Common myeloid progenitor, CD34-positive (primary cell): Measurements from ENCODE around the gene ZMPSTE24.
A peak's percentile ranks its signal among the peaks of the same experiment; 100 is the strongest.

Source experiments
- CTCF ChIA-PET: fragments of 350-600 bp; sonication (Branson Sonifier 250); formaldehyde crosslinking; loops from one replicate; lab custom pipeline; 2021; ENCODE audit warnings: antibody characterized with exemption; lab: Charles Lee
- POLR2A ChIA-PET: fragments of 350-600 bp; sonication (Branson Sonifier 250); formaldehyde crosslinking; loops from one replicate; lab custom pipeline; 2021; ENCODE audit warnings: antibody characterized with exemption; lab: Charles Lee
- DNase-seq, 3 donors: peaks; one replicate each; pipeline versions ENCODE4 v3.0.0 to v3.0.0-alpha.2; 2013
- H3K27ac ChIP-seq, 2 experiments: 1 replicate in 1 of 2; 2 replicates in 1 of 2; pipeline ENCODE4 v1.7.0; 2013; ENCODE audit warnings: inconsistent platforms in 2 of 2, low read length in 2 of 2, mild to moderate bottlenecking in 2 of 2, low read depth in 1 of 2, moderate library complexity in 1 of 2; ENCODE audit not compliant: severe bottlenecking in 2 of 2, insufficient read depth in 1 of 2, poor library complexity in 1 of 2
- H3K27me3 ChIP-seq, 5 experiments: replicated peaks in 2 of 5; 1 replicate in 3 of 5; 2 replicates in 2 of 5; pipeline versions ENCODE4 v1.6.1 to v1.7.0; 2013; ENCODE audit warnings: low read length in 4 of 5, mild to moderate bottlenecking in 2 of 5, moderate library complexity in 2 of 5, inconsistent platforms in 1 of 5; ENCODE audit not compliant: insufficient read depth in 5 of 5, control insufficient read depth in 4 of 5
- H3K36me3 ChIP-seq, 4 experiments: 1 replicate in 2 of 4; 2 replicates in 2 of 4; pipeline versions ENCODE4 v1.6.1 to v1.7.0; 2013; ENCODE audit warnings: low read length in 3 of 4, control low read depth in 1 of 4, mild to moderate bottlenecking in 1 of 4; ENCODE audit not compliant: control insufficient read depth in 4 of 4, insufficient read depth in 4 of 4
- H3K4me1 ChIP-seq, 4 experiments: 1 replicate in 3 of 4; 2 replicates in 1 of 4; pipeline versions ENCODE4 v1.6.1 to v1.7.1; 2013; ENCODE audit warnings: low read length in 3 of 4, mild to moderate bottlenecking in 3 of 4, control low read depth in 1 of 4, inconsistent platforms in 1 of 4, moderate library complexity in 1 of 4; ENCODE audit not compliant: control insufficient read depth in 4 of 4, insufficient read depth in 4 of 4; ENCODE audit errors: control extremely low read depth in 1 of 4
- H3K4me3 ChIP-seq, 7 experiments: 1 replicate in 4 of 7; 2 replicates in 3 of 7; pipeline versions ENCODE4 v1.5.1 to v1.7.0; 2013; ENCODE audit warnings: mild to moderate bottlenecking in 7 of 7, low read length in 6 of 7, moderate library complexity in 6 of 7, inconsistent platforms in 2 of 7, low read depth in 2 of 7, control low read depth in 1 of 7; ENCODE audit not compliant: insufficient read depth in 4 of 7, control insufficient read depth in 1 of 7; ENCODE audit errors: extremely low read depth in 1 of 7
- H3K9me3 ChIP-seq, 5 experiments: 1 replicate in 4 of 5; 2 replicates in 1 of 5; pipeline versions ENCODE4 v1.6.1 to v1.7.1; 2013; ENCODE audit warnings: low read length in 4 of 5, mild to moderate bottlenecking in 2 of 5, inconsistent platforms in 1 of 5, low read depth in 1 of 5, moderate library complexity in 1 of 5; ENCODE audit not compliant: control insufficient read depth in 4 of 5, insufficient read depth in 2 of 5; ENCODE audit errors: control extremely low read depth in 1 of 5
- WGBS: methylation state at CpG from one replicate; pipeline ENCODE4 v1.1.5; 2013; ENCODE audit not compliant: insufficient coverage; 5-methylcytosine and 5-hydroxymethylcytosine counted together

The ZMPSTE24 gene

GRCh38 chr1:40266786-40267535, 8.9 kb downstream of the ZMPSTE24 start:
- Histone ChIP-seq H3K4me1 (no peaks in the 10 kb centered on the region), H3K36me3 (peaks cover 5 to 66% (median 38%) of the 10 kb centered on the region in 4 experiments), H3K9me3 (no peaks in the 10 kb centered on the region), H3K27ac (no peak overlapping the region), H3K4me3 (no peak overlapping the region), H3K27me3 (no peaks in the 10 kb centered on the region)
- POLR2A ChIA-PET, result interaction anchor here (0.6 kb wide), 1 partner anchor 11 kb away, joined by 3 read pairs; no protein-coding TSS in a partner anchor
- 98% methylated on average over 5 of the region's 6 CpGs for WGBS
- CTCF ChIA-PET, result interaction anchor here (0.8 to 1.6 kb wide), 6 partner anchors 10 to 123 kb away, joined by 3 to 9 read pairs (median 3); no protein-coding TSS in a partner anchor
- DNase-seq, result no peak

GRCh38 chr1:40267767-40268187, 9.7 kb downstream of the ZMPSTE24 start:
- DNase-seq, result peak in 2 of 3 donors; percentile 28 to 56
- H3K9me3 ChIP-seq, result no peaks in the 10 kb centered on the region
- no peaks in the 10 kb centered on the region for H3K4me1 ChIP-seq
- no peak overlapping the region for H3K4me3 ChIP-seq
- H3K36me3 ChIP-seq, result peaks cover 5 to 70% (median 38%) of the 10 kb centered on the region in 4 experiments
- ChIA-PET CTCF (no interaction called here), POLR2A (no interaction called here)
- H3K27me3 ChIP-seq, result no peaks in the 10 kb centered on the region
- WGBS, result 83% methylated on average over 1 of the region's 2 CpGs
- H3K27ac ChIP-seq, result no peak overlapping the region

- H3K9me3 ChIP-seq, result no peaks in the 10 kb centered on the region
- no peak for DNase-seq
- no peak overlapping the region for H3K4me3 ChIP-seq
- CTCF ChIA-PET, result no interaction called here
- H3K27ac ChIP-seq, result no peak overlapping the region
- POLR2A ChIA-PET, result no interaction called here
- H3K27me3 ChIP-seq, result no peaks in the 10 kb centered on the region
- H3K4me1 ChIP-seq, result no peaks in the 10 kb centered on the region
- peaks cover 5 to 69% (median 38%) of the 10 kb centered on the region in 4 experiments for H3K36me3 ChIP-seq
Measured at GRCh38 chr1:40268211-40268610, 10.2 kb downstream of the ZMPSTE24 start.

- Histone ChIP-seq H3K36me3 (peaks cover 11 to 64% (median 38%) of the 10 kb centered on the region in 4 experiments), H3K9me3 (no peaks in the 10 kb centered on the region), H3K4me1 (no peaks in the 10 kb centered on the region), H3K27me3 (no peaks in the 10 kb centered on the region), H3K4me3 (no peak overlapping the region), H3K27ac (no peak overlapping the region)
- ChIA-PET POLR2A (no interaction called here), CTCF (interaction anchor here (0.9 to 4.4 kb wide), 2 partner anchors 45 to 126 kb away, joined by 3 to 17 read pairs; no protein-coding TSS in a partner anchor)
- WGBS, result 95% methylated on average over 3 of the region's 3 CpGs
- no peak for DNase-seq
Measured at GRCh38 chr1:40270152-40270834, 12.3 kb downstream of the ZMPSTE24 start.

GRCh38 chr1:40272653-40273213, 14.7 kb downstream of the ZMPSTE24 start:
- CTCF ChIA-PET, result interaction anchor here (0.6 to 4.4 kb wide), 6 partner anchors 9 to 120 kb away, joined by 3 to 17 read pairs (median 3); no protein-coding TSS in a partner anchor
- no peak overlapping the region for H3K27ac ChIP-seq
- WGBS, result 100% methylated on average over 1 of the region's 3 CpGs
- POLR2A ChIA-PET, result interaction anchor here (0.6 kb wide), 2 partner anchors 9 to 46 kb away, joined by 3 to 4 read pairs; no protein-coding TSS in a partner anchor
- H3K36me3 ChIP-seq, result peaks cover 11 to 69% (median 39%) of the 10 kb centered on the region in 4 experiments
- no peaks in the 10 kb centered on the region for H3K9me3 ChIP-seq
- H3K4me3 ChIP-seq, result no peak overlapping the region
- DNase-seq, result no peak
- H3K4me1 ChIP-seq, result no peaks in the 10 kb centered on the region
- H3K27me3 ChIP-seq, result no peaks in the 10 kb centered on the region

GRCh38 chr1:40273547-40274166, 15.6 kb downstream of the ZMPSTE24 start:
- Histone ChIP-seq H3K36me3 (peaks cover 7 to 61% (median 34%) of the 10 kb centered on the region in 4 experiments), H3K27ac (no peak overlapping the region), H3K4me1 (no peaks in the 10 kb centered on the region), H3K4me3 (no peak overlapping the region), H3K27me3 (no peaks in the 10 kb centered on the region), H3K9me3 (no peaks in the 10 kb centered on the region)
- CTCF ChIA-PET, result interaction anchor here (0.6 to 4.4 kb wide), 9 partner anchors 8 to 121 kb away, joined by 3 to 17 read pairs (median 3); no protein-coding TSS in a partner anchor
- no CpG with 5 or more reads among the region's 4 CpGs for WGBS
- POLR2A ChIA-PET, result interaction anchor here (0.6 to 0.7 kb wide), 2 partner anchors 25 to 47 kb away, joined by 4 read pairs; no protein-coding TSS in a partner anchor
- DNase-seq, result no peak
